ENCODE measurements around the gene ZNF625.

DNA sequence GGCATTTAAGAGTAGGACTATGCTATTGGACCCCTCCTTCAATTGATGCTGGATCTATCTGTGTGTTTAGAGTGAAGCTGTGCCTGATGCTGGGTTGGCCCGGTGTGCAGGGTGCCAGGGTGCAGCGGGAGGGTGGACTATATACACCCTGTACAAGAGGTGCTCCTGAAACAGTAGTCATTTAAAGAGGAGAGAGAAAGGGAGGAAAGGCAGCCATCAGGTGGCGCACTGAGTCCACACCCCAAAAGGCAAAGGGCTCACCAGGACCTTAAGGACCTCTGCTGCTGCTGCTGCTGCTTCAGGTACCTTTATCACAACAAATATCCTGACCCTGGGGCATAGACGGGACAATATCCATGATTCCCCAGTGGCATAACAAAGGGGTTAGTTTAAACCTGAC is 45.7 kb upstream of the ZNF625 start:
- TF ChIP-seq, protein P1, sequence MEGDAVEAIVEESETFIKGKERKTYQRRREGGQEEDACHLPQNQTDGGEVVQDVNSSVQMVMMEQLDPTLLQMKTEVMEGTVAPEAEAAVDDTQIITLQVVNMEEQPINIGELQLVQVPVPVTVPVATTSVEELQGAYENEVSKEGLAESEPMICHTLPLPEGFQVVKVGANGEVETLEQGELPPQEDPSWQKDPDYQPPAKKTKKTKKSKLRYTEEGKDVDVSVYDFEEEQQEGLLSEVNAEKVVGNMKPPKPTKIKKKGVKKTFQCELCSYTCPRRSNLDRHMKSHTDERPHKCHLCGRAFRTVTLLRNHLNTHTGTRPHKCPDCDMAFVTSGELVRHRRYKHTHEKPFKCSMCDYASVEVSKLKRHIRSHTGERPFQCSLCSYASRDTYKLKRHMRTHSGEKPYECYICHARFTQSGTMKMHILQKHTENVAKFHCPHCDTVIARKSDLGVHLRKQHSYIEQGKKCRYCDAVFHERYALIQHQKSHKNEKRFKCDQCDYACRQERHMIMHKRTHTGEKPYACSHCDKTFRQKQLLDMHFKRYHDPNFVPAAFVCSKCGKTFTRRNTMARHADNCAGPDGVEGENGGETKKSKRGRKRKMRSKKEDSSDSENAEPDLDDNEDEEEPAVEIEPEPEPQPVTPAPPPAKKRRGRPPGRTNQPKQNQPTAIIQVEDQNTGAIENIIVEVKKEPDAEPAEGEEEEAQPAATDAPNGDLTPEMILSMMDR (IDR thresholded peaks at IDR 0.05), result peak in 1 of 4 experiments; percentile 13
- TF ChIP-seq EP300 (IDR thresholded peaks at IDR 0.05) (no peak), POLR2AphosphoS5 (IDR thresholded peaks at IDR 0.05) (no peak)
